NT2/D1 (cell line): Measurements from ENCODE around the gene ARSI.

Experiments used
- YY1 ChIP-seq: IDR thresholded peaks from 2 replicates; pipeline ENCODE4 v1.6.1; 2011; ENCODE audit not compliant: insufficient read length, insufficient read depth
- ZNF274 ChIP-seq: IDR thresholded peaks from 2 replicates; pipeline ENCODE4 v1.6.1; 2011; ENCODE audit warnings: mild to moderate bottlenecking, low read depth, low read length

GRCh38 chr5:150345716-150346115 lies 43.0 kb upstream of the ARSI start:
- no peak for TF ChIP-seq YY1
- no peak for TF ChIP-seq ZNF274
